Esophagus muscularis mucosa (tissue), 4 donors: ENCODE results near the gene TGFB1. TPM values are rescaled to one million over a fixed set of nuclear protein-coding genes. Genes with fewer than 3 reads are reported as not detected.

Experiments
- DNase-seq: peaks from one replicate; pipeline ENCODE4 v3.0.0-alpha.2; 2017; ENCODE audit errors: extremely low spot score
- H3K27ac ChIP-seq, 4 donors: fragments of 200-600 bp; sonication (generic); replicated peaks in 1 of 4; 1 replicate in 3 of 4; 2 replicates in 1 of 4; pipeline ENCODE4 v1.5.1; 2016 to 2019; ENCODE audit warnings: mild to moderate bottlenecking in 1 of 4
- H3K27me3 ChIP-seq, 4 donors: fragments of 200-600 bp; sonication (generic); one replicate each; pipeline versions ENCODE4 v1.5.1 to v1.6.0; 2016 to 2019
- H3K36me3 ChIP-seq, 4 donors: fragments of 200-600 bp; sonication (generic); one replicate each; pipeline ENCODE4 v1.5.1; 2016 to 2019
- H3K4me1 ChIP-seq, 4 donors: fragments of 200-600 bp; sonication (generic); one replicate each; pipeline ENCODE4 v1.5.1; 2016 to 2019
- H3K4me3 ChIP-seq, 4 donors: fragments of 200-600 bp; sonication (generic); 1 replicate in 2 of 4; 2 replicates in 2 of 4; pipeline ENCODE4 v1.5.1; 2016 to 2019; ENCODE audit warnings: mild to moderate bottlenecking in 4 of 4, moderate library complexity in 1 of 4
- H3K9me3 ChIP-seq, 4 donors: fragments of 200-600 bp; sonication (generic); 1 replicate in 3 of 4; 2 replicates in 1 of 4; pipeline ENCODE4 v1.5.1; 2016 to 2019
- CTCF ChIP-seq, 3 experiments: fragments of 200-600 bp in 2 of 3; fragments of 450-650 bp in 1 of 3; sonication (generic) in 2 of 3; IDR thresholded peaks; one replicate each; pipeline ENCODE4 v1.5.1; 2017 to 2019; ENCODE audit warnings: antibody characterized with exemption in 3 of 3, mild to moderate bottlenecking in 2 of 3, moderate library complexity in 1 of 3
- EP300 ChIP-seq: sonication (generic); formaldehyde crosslinking; IDR thresholded peaks from one replicate; pipeline ENCODE4 v1.6.1; 2017; ENCODE audit warnings: antibody characterized with exemption
- POLR2A ChIP-seq: fragments of 450-650 bp; IDR thresholded peaks from one replicate; pipeline ENCODE4 v1.6.1; 2017; ENCODE audit warnings: antibody characterized with exemption, moderate library complexity, mild to moderate bottlenecking, low read depth
- POLR2AphosphoS5 ChIP-seq, 2 donors: sonication (generic); formaldehyde crosslinking; IDR thresholded peaks; one replicate each; pipeline ENCODE4 v1.6.1; 2017; ENCODE audit warnings: antibody characterized with exemption in 2 of 2
- WGBS: methylation state at CpG from one replicate; pipeline ENCODE4 v1.1.5; 2018; 5-methylcytosine and 5-hydroxymethylcytosine counted together
- intact Hi-C: fragments of 100-400 bp; cut with DNase I; formaldehyde crosslinking; loops from one replicate; pipeline ENCODE4 v1.15.1; 2023
- total RNA-seq, 4 donors: library from RNA; depleted of rRNA; stranded (reverse); fragments of >200 nt; gene quantifications; one replicate each; pipeline versions ENCODE4 v1.1.0 to v1.2.1, GENCODE V29; 2016

The TGFB1 gene
- total RNA-seq, 4 donors from 2014 or later: 29.8 to 52.4 (median 31.8) TPM

- peaks cover 9 to 41% (median 37%) of the 10 kb centered on the region in 4 donors for H3K4me1 ChIP-seq
- no peak for DNase-seq
- intact Hi-C loops: no loop called here
Observed at GRCh38 chr19:41355802-41356201, 2.1 kb upstream of the TGFB1 start.

GRCh38 chr19:41355035-41355434, 1.3 kb upstream of the TGFB1 start:
- Histone ChIP-seq H3K36me3 (no peaks in the 10 kb centered on the region), H3K4me1 (peaks cover 17 to 49% (median 45%) of the 10 kb centered on the region in 4 donors), H3K27ac (peak overlapping the region in 2 of 4 donors; percentile 1 to 95), H3K27me3 (peaks cover 0 to 6% (median 0%) of the 10 kb centered on the region in 4 donors), H3K4me3 (no peak overlapping the region), H3K9me3 (no peaks in the 10 kb centered on the region)
- TF ChIP-seq POLR2AphosphoS5 (IDR thresholded peaks at IDR 0.05): no peak
- no peak for TF ChIP-seq EP300
- TF ChIP-seq CTCF (IDR thresholded peaks at IDR 0.05): no peak
- no peak for TF ChIP-seq POLR2A
- intact Hi-C loops: no loop called here
- 75% methylated on average over 1 of the region's 1 CpG for WGBS
- no peak for DNase-seq

More at GRCh38 chr19:41355802-41356201, 2.1 kb upstream of the TGFB1 start:
- Histone ChIP-seq H3K36me3 (no peaks in the 10 kb centered on the region), H3K27ac (no peak overlapping the region), H3K27me3 (peaks cover 0 to 6% (median 0%) of the 10 kb centered on the region in 4 donors), H3K4me3 (no peak overlapping the region), H3K9me3 (no peaks in the 10 kb centered on the region)
- WGBS: 54% methylated on average over 3 of the region's 3 CpGs
- TF ChIP-seq EP300: no peak
- no peak for TF ChIP-seq POLR2AphosphoS5 (IDR thresholded peaks at IDR 0.05)
- no peak for TF ChIP-seq CTCF (IDR thresholded peaks at IDR 0.05)
- TF ChIP-seq POLR2A: no peak

GRCh38 chr19:41354343-41354953, 726 bp upstream of the TGFB1 start:
- Histone ChIP-seq H3K4me1 (peaks cover 20 to 55% (median 51%) of the 10 kb centered on the region in 4 donors), H3K27ac (peak overlapping the region; percentile 87 to 95 (median 93)), H3K27me3 (peaks cover 0 to 6% (median 0%) of the 10 kb centered on the region in 4 donors), H3K4me3 (peak overlapping the region; percentile 80 to 90 (median 88)), H3K9me3 (no peaks in the 10 kb centered on the region), H3K36me3 (no peaks in the 10 kb centered on the region)
- 85% methylated on average over 8 of the region's 23 CpGs for WGBS
- TF ChIP-seq POLR2A (no peak), CTCF (IDR thresholded peaks at IDR 0.05) (peak in 1 of 3 experiments; percentile 1)
- DNase-seq: no peak
- intact Hi-C loops: loop anchor here (5.0 kb wide), 2 partner anchors 37 to 73 kb away; partner anchors contain the start of gene B3GNT8

GRCh38 chr19:41352609-41353465, 885 bp downstream of the TGFB1 start:
- Histone ChIP-seq H3K27ac (peak overlapping the region; percentile 87 to 95 (median 93)), H3K9me3 (no peaks in the 10 kb centered on the region), H3K4me1 (peaks cover 23 to 61% (median 58%) of the 10 kb centered on the region in 4 donors), H3K4me3 (peak overlapping the region; percentile 80 to 90 (median 88)), H3K36me3 (peaks cover 0 to 5% (median 3%) of the 10 kb centered on the region in 4 donors), H3K27me3 (peaks cover 0 to 6% (median 0%) of the 10 kb centered on the region in 4 donors)
- WGBS: 0% methylated on average over 31 of the region's 71 CpGs
- DNase-seq: peak; percentile 94
- TF ChIP-seq EP300: no peak
- peak; percentile 39 to 40 (median 40) for TF ChIP-seq CTCF (IDR thresholded peaks at IDR 0.05)
- TF ChIP-seq POLR2A: no peak
- no peak for TF ChIP-seq POLR2AphosphoS5 (IDR thresholded peaks at IDR 0.05)
- intact Hi-C loops: loop anchor here (5.0 kb wide), 2 partner anchors 36 to 74 kb away; partner anchors contain the start of gene B3GNT8
